GM13976 (cell line): ENCODE measurements around the gene ZC3HAV1.
A peak's percentile ranks its signal among the peaks of the same experiment; 100 is the strongest.
"Not testable (repeated sequence)": the region's sequence is repeated elsewhere in the genome, so short reads cannot be mapped to it uniquely, and the experiment has no call there.

Experiments
- DNase-seq: peaks from one replicate; pipeline ENCODE4 v3.0.0; 2012; ENCODE audit warnings: low spot score
- CTCF ChIP-seq: IDR thresholded peaks from 2 replicates; pipeline ENCODE4 v1.5.1; 2012; ENCODE audit warnings: borderline replicate concordance, mild to moderate bottlenecking; ENCODE audit not compliant: insufficient read depth; ENCODE audit errors: extremely low read depth, missing control alignments, control extremely low read depth
- in situ Hi-C: fragments of 300-500 bp; cut with MboI; formaldehyde crosslinking; loops from one replicate; pipeline ENCODE4 v1.12.0; 2022; ENCODE audit warnings: low sequenced_read_pairs, mixed read lengths, inconsistent platforms; ENCODE audit not compliant: unreplicated experiment

Gene ZC3HAV1

GRCh38 chr7:139079861-139080260 is 29.7 kb downstream of the ZC3HAV1 start:
- no peak for DNase-seq
- no peak for TF ChIP-seq CTCF
- in situ Hi-C loops: no loop called here

- in situ Hi-C loops: no loop called here
- DNase-seq: no peak
- no peak for TF ChIP-seq CTCF
These were observed 30.6 kb downstream of the ZC3HAV1 start for GRCh38 chr7:139078911-139079310.

- TF ChIP-seq CTCF: no peak
- no peak for DNase-seq
- in situ Hi-C loops: no loop called here
These were observed 31.1 kb downstream of the ZC3HAV1 start for GRCh38 chr7:139078399-139078798.

- DNase-seq, in situ Hi-C loops: not testable (repeated sequence)
These were observed 31.8 kb downstream of the ZC3HAV1 start for GRCh38 chr7:139077706-139078105.

GRCh38 chr7:139075871-139076686 is 33.4 kb downstream of the ZC3HAV1 start:
- no peak for DNase-seq
- TF ChIP-seq CTCF: no peak
- in situ Hi-C loops: no loop called here

- in situ Hi-C loops: no loop called here
These were observed 34.4 kb downstream of the ZC3HAV1 start for GRCh38 chr7:139075031-139075652.

More at GRCh38 chr7:139075031-139075652, 34.4 kb downstream of the ZC3HAV1 start:
- peak; percentile 71 for DNase-seq
- peak; percentile 59 for TF ChIP-seq CTCF
